Left ventricle myocardium inferior (tissue), 1 donor: ENCODE results near the gene PIK3R5. TPM values are rescaled to one million over a fixed set of nuclear protein-coding genes. Genes with fewer than 3 reads are reported as not detected.

Experiments
- DNase-seq: peaks from one replicate; pipeline ENCODE4 v3.0.0-alpha.2; 2020
- H3K27ac ChIP-seq: fragments of 200-600 bp; replicated peaks from 2 replicates; pipeline ENCODE4 v1.8.0; 2021
- H3K27me3 ChIP-seq: fragments of 200-600 bp; 2 replicates; pipeline ENCODE4 v1.8.0; 2021; ENCODE audit warnings: low read depth
- H3K36me3 ChIP-seq: fragments of 200-600 bp; 2 replicates; pipeline ENCODE4 v1.8.0; 2021
- H3K4me1 ChIP-seq: fragments of 200-600 bp; 2 replicates; pipeline ENCODE4 v1.8.0; 2021
- H3K4me3 ChIP-seq: fragments of 200-600 bp; 2 replicates; pipeline ENCODE4 v1.8.0; 2021; ENCODE audit warnings: mild to moderate bottlenecking, moderate library complexity
- H3K9me3 ChIP-seq: fragments of 200-600 bp; replicated peaks from 2 replicates; pipeline ENCODE4 v1.8.0; 2021
- CTCF ChIP-seq: fragments of 200-600 bp; IDR thresholded peaks from 2 replicates; pipeline ENCODE4 v1.8.0; 2021; ENCODE audit warnings: antibody characterized with exemption, mild to moderate bottlenecking, borderline replicate concordance
- intact Hi-C: fragments of 100-400 bp; cut with micrococcal nuclease; formaldehyde crosslinking; loops from one replicate; pipeline ENCODE4 v1.11.0; 2022
- total RNA-seq: library from RNA; stranded (reverse); fragmentation: NEBNext Ultra II Directional; extraction: Animal tissue kit (Norgen Biotek cat#: 25700); gene quantifications from one replicate; pipeline ENCODE4 v1.2.1, GENCODE V29; 2021
- donor health status: DM: no; HTN: yes; CAD: no; lungs with severe emphysema.

The PIK3R5 gene
- total RNA-seq, 1 donor from 2014 or later = 2.7 TPM

GRCh38 chr17:8877984-8878383 is 87.5 kb downstream of the PIK3R5 start:
- peaks cover 44% of the 10 kb centered on the region for H3K27me3 ChIP-seq
- H3K27ac ChIP-seq = no peak overlapping the region
- peaks cover 13% of the 10 kb centered on the region for H3K4me1 ChIP-seq
- TF ChIP-seq CTCF = no peak
- intact Hi-C loops = no loop called here
- H3K36me3 ChIP-seq = no peaks in the 10 kb centered on the region
- no peak for DNase-seq
- no peak overlapping the region for H3K4me3 ChIP-seq
- no peaks in the 10 kb centered on the region for H3K9me3 ChIP-seq

- Histone ChIP-seq H3K27me3 (peaks cover 47% of the 10 kb centered on the region), H3K4me3 (no peak overlapping the region), H3K27ac (no peak overlapping the region), H3K36me3 (no peaks in the 10 kb centered on the region), H3K4me1 (peaks cover 16% of the 10 kb centered on the region), H3K9me3 (no peaks in the 10 kb centered on the region)
- no peak for TF ChIP-seq CTCF
- intact Hi-C loops = no loop called here
- no peak for DNase-seq
These were observed 89.5 kb downstream of the PIK3R5 start for GRCh38 chr17:8875957-8876356.

GRCh38 chr17:8875436-8875835 is 90.1 kb downstream of the PIK3R5 start:
- H3K4me3 ChIP-seq = no peak overlapping the region
- TF ChIP-seq CTCF = no peak
- intact Hi-C loops = no loop called here
- no peaks in the 10 kb centered on the region for H3K9me3 ChIP-seq
- no peaks in the 10 kb centered on the region for H3K36me3 ChIP-seq
- H3K27ac ChIP-seq = no peak overlapping the region
- no peak for DNase-seq
- peaks cover 47% of the 10 kb centered on the region for H3K27me3 ChIP-seq
- H3K4me1 ChIP-seq = peaks cover 16% of the 10 kb centered on the region

GRCh38 chr17:8873801-8874715 is 91.4 kb downstream of the PIK3R5 start:
- Histone ChIP-seq H3K27ac (no peak overlapping the region), H3K4me3 (no peak overlapping the region), H3K27me3 (peaks cover 47% of the 10 kb centered on the region), H3K36me3 (no peaks in the 10 kb centered on the region), H3K4me1 (peaks cover 16% of the 10 kb centered on the region), H3K9me3 (no peaks in the 10 kb centered on the region)
- no peak for DNase-seq
- intact Hi-C loops = no loop called here
- no peak for TF ChIP-seq CTCF

GRCh38 chr17:8872705-8873435 is 92.6 kb downstream of the PIK3R5 start:
- peaks cover 44% of the 10 kb centered on the region for H3K27me3 ChIP-seq
- H3K9me3 ChIP-seq = no peaks in the 10 kb centered on the region
- H3K27ac ChIP-seq = no peak overlapping the region
- H3K4me3 ChIP-seq = no peak overlapping the region
- intact Hi-C loops = no loop called here
- peaks cover 16% of the 10 kb centered on the region for H3K4me1 ChIP-seq
- H3K36me3 ChIP-seq = no peaks in the 10 kb centered on the region
- TF ChIP-seq CTCF = no peak
- DNase-seq = no peak
